Smooth muscle cell (in vitro differentiated cells): ENCODE measurements around the gene MPND. TPM values are rescaled to one million over a fixed set of nuclear protein-coding genes. Genes with fewer than 3 reads are reported as not detected.
A peak's percentile ranks its signal among the peaks of the same experiment; 100 is the strongest.

Experiments used
- DNase-seq: peaks from one replicate; lab custom pipeline; 2025; ENCODE audit not compliant: unreplicated experiment; lab: John Stamatoyannopoulos, UW
- H2AFZ ChIP-seq: fragments of 200-600 bp; sonication (generic); 2 replicates; pipeline ENCODE4 v1.6.0; 2016; ENCODE audit warnings: antibody characterized with exemption, low read depth, mild to moderate bottlenecking
- H3F3A ChIP-seq: fragments of 200-600 bp; sonication (generic); 2 replicates; pipeline ENCODE4 v1.6.0; 2017; ENCODE audit warnings: antibody characterized with exemption, low read depth
- H3K27ac ChIP-seq: fragments of 200-600 bp; sonication (generic); 2 replicates; pipeline ENCODE4 v1.5.1; 2016; ENCODE audit warnings: low read depth, mild to moderate bottlenecking
- H3K27me3 ChIP-seq: fragments of 200-600 bp; sonication (generic); 2 replicates; pipeline ENCODE4 v1.6.1; 2016; ENCODE audit warnings: low read depth, mild to moderate bottlenecking
- H3K36me3 ChIP-seq: fragments of 200-600 bp; sonication (generic); 2 replicates; pipeline ENCODE4 v1.5.1; 2016; ENCODE audit warnings: low read depth
- H3K4me1 ChIP-seq: fragments of 200-600 bp; sonication (generic); 2 replicates; pipeline ENCODE4 v1.5.1; 2016; ENCODE audit warnings: low read depth
- H3K4me2 ChIP-seq: fragments of 200-600 bp; sonication (generic); 2 replicates; pipeline ENCODE4 v1.6.0; 2016; ENCODE audit warnings: mild to moderate bottlenecking
- H3K4me3 ChIP-seq: fragments of 200-600 bp; sonication (generic); 2 replicates; pipeline ENCODE4 v1.5.1; 2016; ENCODE audit warnings: mild to moderate bottlenecking
- H3K79me2 ChIP-seq: fragments of 200-600 bp; sonication (generic); 2 replicates; pipeline ENCODE4 v1.6.0; 2016; ENCODE audit warnings: low read depth, mild to moderate bottlenecking
- H3K9ac ChIP-seq: fragments of 200-600 bp; sonication (generic); 2 replicates; pipeline ENCODE4 v1.6.0; 2016; ENCODE audit warnings: low read depth
- H3K9me3 ChIP-seq: fragments of 200-600 bp; sonication (generic); replicated peaks from 2 replicates; pipeline ENCODE4 v1.5.1; 2016; ENCODE audit warnings: low read depth
- H4K20me1 ChIP-seq: fragments of 200-600 bp; sonication (generic); 2 replicates; pipeline ENCODE4 v1.6.0; 2016; ENCODE audit warnings: low read depth
- CTCF ChIP-seq: fragments of 200-600 bp; sonication (generic); IDR thresholded peaks from 2 replicates; pipeline ENCODE4 v1.5.1; 2017; ENCODE audit warnings: borderline replicate concordance, mild to moderate bottlenecking, antibody characterized with exemption; ENCODE audit not compliant: insufficient read depth, poor library complexity, severe bottlenecking
- WGBS: methylation state at CpG from one replicate; pipeline ENCODE4 v1.1.7; 2016; ENCODE audit warnings: low lambda C conversion rate; 5-methylcytosine and 5-hydroxymethylcytosine counted together
- polyA plus RNA-seq: library from polyadenylated mRNA; unstranded; fragments of >200 nt; fragmentation: Nextera tagmentation; extraction: Ambion mirVana; gene quantifications from 2 replicates; pipeline ENCODE4 v1.2.1, GENCODE V29; 2016
- total RNA-seq: library from RNA; depleted of rRNA; stranded (reverse); fragments of >200 nt; gene quantifications from 2 replicates; pipeline ENCODE4 v1.2.3, GENCODE V29; 2014

MPND gene
- total and polyA plus RNA-seq, 2 experiments from 2014 or later, result 3.9 to 10.9 TPM

GRCh38 chr19:4370418-4371041 lies 27.2 kb downstream of the MPND start:
- H3K27ac ChIP-seq, result no peak overlapping the region
- H2AFZ ChIP-seq, result no peak overlapping the region
- peaks cover 70% of the 10 kb centered on the region for H3K79me2 ChIP-seq
- peaks cover 100% of the 10 kb centered on the region for H4K20me1 ChIP-seq
- TF ChIP-seq CTCF, result no peak
- peaks cover 29% of the 10 kb centered on the region for H3F3A ChIP-seq
- no peaks in the 10 kb centered on the region for H3K27me3 ChIP-seq
- no peaks in the 10 kb centered on the region for H3K36me3 ChIP-seq
- no peak overlapping the region for H3K9ac ChIP-seq
- H3K9me3 ChIP-seq, result no peaks in the 10 kb centered on the region
- WGBS, result 93% methylated on average over 15 of the region's 15 CpGs
- H3K4me1 ChIP-seq, result peaks cover 44% of the 10 kb centered on the region
- DNase-seq, result no peak
- H3K4me3 ChIP-seq, result no peak overlapping the region
- H3K4me2 ChIP-seq, result peak overlapping the region; percentile 8

GRCh38 chr19:4371247-4372164 lies 28.1 kb downstream of the MPND start:
- no peaks in the 10 kb centered on the region for H3K27me3 ChIP-seq
- H3K79me2 ChIP-seq, result peaks cover 73% of the 10 kb centered on the region
- no peak for DNase-seq
- peaks cover 100% of the 10 kb centered on the region for H4K20me1 ChIP-seq
- H3F3A ChIP-seq, result peaks cover 37% of the 10 kb centered on the region
- no peak overlapping the region for H2AFZ ChIP-seq
- H3K4me2 ChIP-seq, result peak overlapping the region; percentile 53
- peaks cover 54% of the 10 kb centered on the region for H3K4me1 ChIP-seq
- H3K4me3 ChIP-seq, result no peak overlapping the region
- H3K9me3 ChIP-seq, result no peaks in the 10 kb centered on the region
- peak overlapping the region; percentile 95 for H3K27ac ChIP-seq
- no peak for TF ChIP-seq CTCF
- 97% methylated on average over 30 of the region's 31 CpGs for WGBS
- no peaks in the 10 kb centered on the region for H3K36me3 ChIP-seq
- H3K9ac ChIP-seq, result no peak overlapping the region

GRCh38 chr19:4372165-4373012 lies 29.0 kb downstream of the MPND start:
- Histone ChIP-seq H3F3A (peaks cover 43% of the 10 kb centered on the region), H2AFZ (no peak overlapping the region), H3K27ac (peak overlapping the region; percentile 95), H3K79me2 (peaks cover 73% of the 10 kb centered on the region), H4K20me1 (peaks cover 100% of the 10 kb centered on the region), H3K36me3 (no peaks in the 10 kb centered on the region), H3K4me2 (peak overlapping the region; percentile 53), H3K27me3 (no peaks in the 10 kb centered on the region), H3K9ac (no peak overlapping the region), H3K9me3 (no peaks in the 10 kb centered on the region), H3K4me3 (no peak overlapping the region), H3K4me1 (peaks cover 61% of the 10 kb centered on the region)
- no peak for DNase-seq
- no peak for TF ChIP-seq CTCF
- WGBS, result 83% methylated on average over 22 of the region's 22 CpGs
